T-cell (primary cell): ENCODE data around the gene HCST. TPM values are rescaled to one million over a fixed set of nuclear protein-coding genes. Genes with fewer than 3 reads are reported as not detected.
"Not testable (repeated sequence)": the region's sequence is repeated elsewhere in the genome, so short reads cannot be mapped to it uniquely, and the experiment has no call there.

Experiments used
- ATAC-seq, 4 experiments: fragments of 200-7000 bp in 3 of 4; fragments of 150-1000 bp in 1 of 4; cut with Tn5 transposase; replicated peaks in 1 of 4; 1 replicate in 3 of 4; 2 replicates in 1 of 4; pipeline ENCODE4 v1.10.0; 2021; ENCODE audit warnings: moderate library complexity in 3 of 4, mild to moderate bottlenecking in 2 of 4, moderate number of reproducible peaks in 1 of 4
- CTCF ChIA-PET, 2 donors: fragments of 300-600 bp; sonication (Branson Sonifier 250); formaldehyde crosslinking; loops; one replicate each; lab custom pipeline; 2022; ENCODE audit warnings: antibody characterized with exemption in 2 of 2; lab: Charles Lee
- POLR2A ChIA-PET, 2 donors: fragments of 300-600 bp; sonication (Branson Sonifier 250); formaldehyde crosslinking; loops; one replicate each; lab custom pipeline; 2022; ENCODE audit warnings: antibody characterized with exemption in 2 of 2; lab: Charles Lee
- DNase-seq, 35 experiments: peaks; one replicate each; pipeline versions ENCODE4 v3.0.0 to v3.0.0-alpha.2; 2013 to 2023
- H3K27ac ChIP-seq: one replicate; pipeline ENCODE4 v1.5.1; 2013; ENCODE audit warnings: low read length
- H3K27me3 ChIP-seq, 2 experiments: replicated peaks in 1 of 2; 1 replicate in 1 of 2; 2 replicates in 1 of 2; pipeline versions ENCODE4 v1.6.1 to v1.7.0; 2013; ENCODE audit warnings: low read length in 1 of 2, mixed read lengths in 1 of 2; ENCODE audit not compliant: control insufficient read depth in 2 of 2, insufficient read depth in 2 of 2; ENCODE audit errors: extremely low read depth in 1 of 2
- H3K36me3 ChIP-seq, 2 donors: 1 replicate in 1 of 2; 2 replicates in 1 of 2; pipeline versions ENCODE4 v1.6.1 to v1.7.0; 2013; ENCODE audit warnings: low read length in 1 of 2; ENCODE audit not compliant: control insufficient read depth in 2 of 2, insufficient read depth in 1 of 2; ENCODE audit errors: extremely low read depth in 1 of 2
- H3K4me1 ChIP-seq, 2 experiments: 1 replicate in 1 of 2; 2 replicates in 1 of 2; pipeline versions ENCODE4 v1.6.1 to v1.7.0; 2013; ENCODE audit warnings: low read length in 2 of 2, mixed read lengths in 1 of 2; ENCODE audit not compliant: insufficient read depth in 2 of 2, control insufficient read depth in 1 of 2; ENCODE audit errors: extremely low read depth in 1 of 2
- H3K4me3 ChIP-seq, 2 donors: 1 replicate in 1 of 2; 2 replicates in 1 of 2; pipeline versions ENCODE4 v1.5.1 to v1.7.0; 2013; ENCODE audit warnings: mild to moderate bottlenecking in 2 of 2, low read length in 1 of 2, moderate library complexity in 1 of 2; ENCODE audit not compliant: control insufficient read depth in 1 of 2; ENCODE audit errors: extremely low read depth in 1 of 2
- H3K9me3 ChIP-seq: 2 replicates; pipeline ENCODE4 v1.7.0; 2013
- H3K27ac Mint-ChIP-seq, 2 donors: one replicate each; pipeline ENCODE4 v1.8.0; 2020 to 2021; ENCODE audit warnings: mild to moderate bottlenecking in 2 of 2, mixed read lengths in 2 of 2
- H3K27me3 Mint-ChIP-seq, 2 donors: one replicate each; pipeline ENCODE4 v1.8.0; 2021 to 2022; ENCODE audit warnings: mixed read lengths in 2 of 2
- H3K36me3 Mint-ChIP-seq: one replicate; pipeline ENCODE4 v1.8.0; 2021; ENCODE audit warnings: mixed read lengths
- H3K4me1 Mint-ChIP-seq, 3 donors: one replicate each; pipeline ENCODE4 v1.8.0; 2020 to 2022; ENCODE audit warnings: mixed read lengths in 3 of 3, mild to moderate bottlenecking in 1 of 3
- H3K4me3 Mint-ChIP-seq, 3 donors: one replicate each; pipeline ENCODE4 v1.8.0; 2020 to 2022; ENCODE audit warnings: mild to moderate bottlenecking in 3 of 3, mixed read lengths in 3 of 3, moderate library complexity in 3 of 3
- H3K9me3 Mint-ChIP-seq, 3 donors: one replicate each; pipeline ENCODE4 v1.8.0; 2020 to 2022; ENCODE audit warnings: mixed read lengths in 3 of 3
- WGBS: methylation state at CpG from one replicate; pipeline ENCODE4 v1.1.5; 2013; ENCODE audit warnings: missing lambda C conversion rate; ENCODE audit not compliant: insufficient coverage; 5-methylcytosine and 5-hydroxymethylcytosine counted together
- total RNA-seq, 35 experiments: library from RNA in 6 of 35; stranded (reverse) in 6 of 35; fragments of 120-200 nt in 1 of 35; gene quantifications; one replicate each; pipeline versions ENCODE4 v1.2.1 to v1.2.4 and lab custom pipeline; 2013 to 2026

The HCST gene
- total RNA-seq, 5 donors from 2014 or later (not counting 1 experiment from before 2014, with no cell fraction given) = 60.1 to 165 (median 77.2) TPM

GRCh38 chr19:35905178-35905727 is 2.9 kb downstream of the HCST start:
- H3K27me3 ChIP-seq = no peaks in the 10 kb centered on the region
- ATAC-seq (no peak), DNase-seq (no peak)
- Mint-ChIP-seq H3K27me3 (no peaks in the 10 kb centered on the region), H3K27ac (peak overlapping the region; percentile 85 to 89), H3K36me3 (no peaks in the 10 kb centered on the region), H3K4me3 (peak overlapping the region in 1 of 3 donors; percentile 100), H3K9me3 (no peaks in the 10 kb centered on the region), H3K4me1 (peaks cover 57 to 69% (median 66%) of the 10 kb centered on the region in 3 donors)
- no peaks in the 10 kb centered on the region for H3K9me3 ChIP-seq
- no peak overlapping the region for H3K4me3 ChIP-seq
- no peaks in the 10 kb centered on the region for H3K36me3 ChIP-seq
- no CpG with 5 or more reads among the region's 6 CpGs for WGBS
- peaks cover 28 to 78% of the 10 kb centered on the region in 2 experiments for H3K4me1 ChIP-seq
- POLR2A ChIA-PET = no interaction called here
- peak overlapping the region; percentile 99 for H3K27ac ChIP-seq
- CTCF ChIA-PET = interaction anchor here in 1 of 2 donors (0.6 to 0.7 kb wide), 2 partner anchors 42 to 186 kb away, joined by 3 read pairs; no protein-coding TSS in a partner anchor

- no peaks in the 10 kb centered on the region for H3K9me3 Mint-ChIP-seq
- H3K36me3 Mint-ChIP-seq = no peaks in the 10 kb centered on the region
- POLR2A ChIA-PET = no interaction called here
- WGBS = 92% methylated on average over 12 of the region's 12 CpGs
- H3K4me3 Mint-ChIP-seq = peak overlapping the region in 2 of 3 donors; percentile 27 to 57
- H3K36me3 ChIP-seq = no peaks in the 10 kb centered on the region
- H3K4me1 Mint-ChIP-seq = peaks cover 49 to 62% (median 56%) of the 10 kb centered on the region in 3 donors
- peak overlapping the region in 1 of 2 donors; percentile 14 for H3K4me3 ChIP-seq
- ATAC-seq (no peak), DNase-seq (no peak)
- H3K27ac ChIP-seq = no peak overlapping the region
- no peaks in the 10 kb centered on the region for H3K9me3 ChIP-seq
- no peaks in the 10 kb centered on the region for H3K27me3 Mint-ChIP-seq
- H3K4me1 ChIP-seq = peaks cover 18 to 67% of the 10 kb centered on the region in 2 experiments
- H3K27ac Mint-ChIP-seq = no peak overlapping the region
- CTCF ChIA-PET = no interaction called here
- no peaks in the 10 kb centered on the region for H3K27me3 ChIP-seq
Measured at GRCh38 chr19:35907377-35907745, 5.0 kb downstream of the HCST start.

GRCh38 chr19:35908010-35908441 is 5.7 kb downstream of the HCST start, which contains the start of gene TYROBP:
Gene TYROBP (minus strand): TSS chr19:35908295. CDS start chr19:35908228, 67 bp downstream.
- WGBS = 69% methylated on average over 7 of the region's 9 CpGs
- ChIA-PET CTCF (no interaction called here), POLR2A (no interaction called here)
- Histone ChIP-seq H3K27me3 (no peaks in the 10 kb centered on the region), H3K4me3 (peak within 1 kb of the TSS in 1 of 2 donors; percentile 14), H3K36me3 (no peaks in the 10 kb centered on the region), H3K9me3 (no peaks in the 10 kb centered on the region), H3K4me1 (peaks cover 16 to 61% of the 10 kb centered on the region in 2 experiments), H3K27ac (peak within 1 kb of the TSS; percentile 47)
- Mint-ChIP-seq H3K9me3 (no peaks in the 10 kb centered on the region), H3K4me1 (peaks cover 44 to 55% (median 51%) of the 10 kb centered on the region in 3 donors), H3K27ac (peak within 1 kb of the TSS; percentile 72 to 81), H3K4me3 (peak within 1 kb of the TSS in 2 of 3 donors; percentile 51 to 57), H3K27me3 (no peaks in the 10 kb centered on the region), H3K36me3 (no peaks in the 10 kb centered on the region)
- ATAC-seq = no peak
- DNase-seq = no peak

- POLR2A ChIA-PET = no interaction called here
- H3K4me3 ChIP-seq = no peak overlapping the region
- Mint-ChIP-seq H3K4me1 (peaks cover 36 to 48% (median 40%) of the 10 kb centered on the region in 3 donors), H3K36me3 (no peaks in the 10 kb centered on the region), H3K27me3 (no peaks in the 10 kb centered on the region), H3K4me3 (peak overlapping the region in 2 of 3 donors; percentile 24 to 51), H3K27ac (peak overlapping the region; percentile 68 to 81), H3K9me3 (no peaks in the 10 kb centered on the region)
- CTCF ChIA-PET = no interaction called here
- no peaks in the 10 kb centered on the region for H3K9me3 ChIP-seq
- H3K27ac ChIP-seq = peak overlapping the region; percentile 47
- H3K27me3 ChIP-seq = no peaks in the 10 kb centered on the region
- peak; percentile 27 to 68 (median 40) for ATAC-seq
- H3K4me1 ChIP-seq = peaks cover 13 to 50% of the 10 kb centered on the region in 2 experiments
- 79% methylated on average over 6 of the region's 10 CpGs for WGBS
- H3K36me3 ChIP-seq = no peaks in the 10 kb centered on the region
- DNase-seq = peak in 19 of 35 experiments; percentile 15 to 76 (median 31)
Measured at GRCh38 chr19:35908973-35909683, 6.8 kb downstream of the HCST start.

- Mint-ChIP-seq H3K4me3 (peak overlapping the region in 1 of 3 donors; percentile 51), H3K36me3 (no peaks in the 10 kb centered on the region), H3K27ac (no peak overlapping the region), H3K4me1 (peaks cover 31 to 43% (median 35%) of the 10 kb centered on the region in 3 donors), H3K9me3 (no peaks in the 10 kb centered on the region), H3K27me3 (no peaks in the 10 kb centered on the region)
- POLR2A ChIA-PET = no interaction called here
- Histone ChIP-seq H3K36me3 (no peaks in the 10 kb centered on the region), H3K27me3 (no peaks in the 10 kb centered on the region), H3K27ac (peak overlapping the region; percentile 47), H3K9me3 (no peaks in the 10 kb centered on the region), H3K4me3 (no peak overlapping the region), H3K4me1 (peaks cover 8 to 44% of the 10 kb centered on the region in 2 experiments)
- CTCF ChIA-PET = no interaction called here
- DNase-seq (no peak), ATAC-seq (no peak)
- no CpG with 5 or more reads among the region's 6 CpGs for WGBS
Measured at GRCh38 chr19:35909684-35910035, 7.3 kb downstream of the HCST start.

GRCh38 chr19:35910355-35910754 is 8.0 kb downstream of the HCST start:
- H3K4me3 ChIP-seq, H3K27ac ChIP-seq, H3K27me3 Mint-ChIP-seq, H3K9me3 Mint-ChIP-seq, DNase-seq, H3K27ac Mint-ChIP-seq, H3K36me3 ChIP-seq, H3K36me3 Mint-ChIP-seq, H3K9me3 ChIP-seq, POLR2A ChIA-PET, CTCF ChIA-PET, ATAC-seq, H3K4me3 Mint-ChIP-seq, H3K27me3 ChIP-seq: not testable (repeated sequence)
- 98% methylated on average over 8 of the region's 14 CpGs for WGBS
- H3K4me1 Mint-ChIP-seq = peaks cover 26 to 37% (median 28%) of the 10 kb centered on the region in 3 donors
- peaks cover 7 to 39% of the 10 kb centered on the region in 2 experiments for H3K4me1 ChIP-seq
